CD1c-positive myeloid dendritic cell (primary cell): ENCODE measurements around the gene SHC3.
A peak's percentile ranks its signal among the peaks of the same experiment; 100 is the strongest.

Experiments used
- DNase-seq: peaks from one replicate; pipeline ENCODE4 v3.0.0-alpha.2; 2016; ENCODE audit errors: extremely low spot score

The SHC3 gene

DNA sequence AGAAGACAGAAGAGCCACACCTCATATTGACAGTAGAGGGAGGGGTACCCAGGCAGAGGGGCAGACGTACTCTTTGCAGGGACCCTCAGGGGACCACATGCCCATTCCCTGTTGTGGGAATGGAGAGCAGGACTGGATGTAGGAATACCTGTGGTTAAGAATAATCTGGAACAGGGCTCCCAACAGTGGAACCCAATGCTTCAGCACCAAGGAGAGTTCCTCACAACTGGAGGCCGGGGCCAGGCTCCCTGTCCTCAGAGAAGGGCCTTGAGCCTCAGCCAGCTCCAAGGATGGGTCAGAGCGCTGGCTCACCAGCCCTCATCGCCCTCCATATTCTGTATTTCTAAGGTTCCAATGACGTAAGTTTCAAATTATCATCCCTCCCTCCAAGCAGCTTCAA lies 7.4 kb upstream of the SHC3 start:
- no peak for DNase-seq

DNA sequence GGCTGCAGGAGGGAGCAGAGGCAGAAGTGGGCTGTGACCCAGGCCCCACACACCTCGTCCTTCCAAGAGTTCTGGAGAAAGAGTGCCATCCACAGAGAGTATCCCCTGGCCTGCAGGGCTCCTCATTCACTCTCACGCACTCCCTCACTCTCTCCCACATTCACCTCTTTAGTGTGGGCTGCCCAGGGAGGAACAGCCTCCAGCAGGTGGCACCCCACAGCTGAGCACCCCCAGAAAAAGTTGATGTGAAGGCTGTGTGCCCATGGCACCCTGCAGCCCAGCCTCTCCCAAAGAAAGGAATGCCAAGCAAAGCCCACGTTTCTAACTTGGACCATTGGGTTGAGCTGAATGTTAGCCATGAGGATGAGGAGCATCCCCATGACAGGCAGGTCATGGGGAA lies 4.5 kb upstream of the SHC3 start:
- no peak for DNase-seq

DNA sequence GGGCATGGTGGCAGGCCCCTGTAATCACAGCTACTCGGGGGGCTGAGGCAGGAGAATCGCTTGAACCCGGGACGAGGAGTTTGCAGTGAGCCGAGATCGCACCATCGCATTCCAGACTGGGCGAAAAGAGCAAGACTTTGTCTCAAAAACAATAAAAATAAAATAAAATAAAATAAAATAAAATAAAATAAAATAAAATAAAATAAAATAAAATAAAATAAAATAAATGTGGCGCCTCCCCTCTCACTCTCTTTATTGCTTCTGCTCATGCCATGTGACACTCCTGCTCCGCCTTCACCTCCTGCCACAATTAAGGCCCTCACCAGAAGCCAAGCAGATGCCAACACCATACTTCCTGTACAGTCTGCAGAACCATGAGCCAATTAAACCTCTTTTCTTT lies 3.8 kb upstream of the SHC3 start:
- no peak for DNase-seq

DNA sequence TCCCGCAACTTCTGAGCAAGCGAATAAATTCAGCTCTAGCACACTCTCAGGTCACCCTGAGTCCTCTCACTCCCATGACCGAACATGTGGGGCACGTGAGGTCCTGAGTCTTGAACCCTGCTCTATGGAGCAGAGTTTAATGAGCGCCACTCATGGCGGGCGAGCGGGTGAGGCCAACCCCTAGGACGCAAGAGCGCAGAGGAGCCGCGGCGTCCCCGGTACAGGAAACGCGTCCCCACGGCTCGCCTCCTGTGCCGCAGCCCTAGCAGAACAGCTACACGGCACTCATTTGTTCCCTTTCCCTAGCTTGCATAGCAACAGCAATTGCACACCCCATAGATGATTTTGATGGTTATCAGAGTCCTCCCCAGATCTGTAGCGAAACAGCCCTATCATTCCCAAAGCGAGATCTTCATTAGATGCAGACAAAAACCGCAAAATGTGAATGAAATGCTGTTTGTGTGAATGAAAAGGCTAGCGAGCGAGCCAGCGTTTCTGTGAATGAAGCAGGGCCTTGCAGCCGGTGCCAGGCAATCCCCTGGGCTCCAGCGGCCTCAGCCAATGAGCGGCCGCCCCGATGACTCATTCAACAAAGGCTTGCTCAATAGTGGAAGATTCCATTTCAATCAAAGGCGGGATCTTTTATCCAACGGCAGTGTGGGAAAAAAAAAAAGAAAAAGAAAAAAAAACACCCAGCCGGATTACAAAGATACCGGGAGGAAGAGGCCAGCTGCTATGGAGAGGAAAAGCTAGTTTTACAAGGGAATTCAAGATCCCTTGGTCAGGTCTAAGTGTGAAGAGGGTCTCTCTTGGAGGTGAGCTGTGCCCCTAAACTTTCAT lies 1.5 kb upstream of the SHC3 start:
- DNase-seq, result peak; percentile 51

DNA sequence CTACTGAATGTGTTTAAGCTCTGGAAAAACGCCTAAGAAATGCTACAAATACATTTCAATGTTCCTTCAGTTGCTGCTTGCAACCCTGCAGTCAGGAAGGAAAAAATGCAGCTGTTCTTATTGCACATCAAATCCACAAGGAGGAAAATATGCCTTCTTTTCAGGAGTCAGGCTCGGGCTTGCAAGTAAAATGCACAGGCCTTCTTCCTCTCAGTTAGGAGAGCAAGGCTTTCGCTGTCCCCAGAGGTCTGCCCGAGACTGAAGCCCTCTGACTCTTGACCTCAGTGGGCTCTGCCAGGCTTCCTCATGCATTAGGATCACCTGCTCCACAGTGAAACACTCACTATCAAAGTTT lies 899 bp upstream of the SHC3 start:
- no peak for DNase-seq

DNA sequence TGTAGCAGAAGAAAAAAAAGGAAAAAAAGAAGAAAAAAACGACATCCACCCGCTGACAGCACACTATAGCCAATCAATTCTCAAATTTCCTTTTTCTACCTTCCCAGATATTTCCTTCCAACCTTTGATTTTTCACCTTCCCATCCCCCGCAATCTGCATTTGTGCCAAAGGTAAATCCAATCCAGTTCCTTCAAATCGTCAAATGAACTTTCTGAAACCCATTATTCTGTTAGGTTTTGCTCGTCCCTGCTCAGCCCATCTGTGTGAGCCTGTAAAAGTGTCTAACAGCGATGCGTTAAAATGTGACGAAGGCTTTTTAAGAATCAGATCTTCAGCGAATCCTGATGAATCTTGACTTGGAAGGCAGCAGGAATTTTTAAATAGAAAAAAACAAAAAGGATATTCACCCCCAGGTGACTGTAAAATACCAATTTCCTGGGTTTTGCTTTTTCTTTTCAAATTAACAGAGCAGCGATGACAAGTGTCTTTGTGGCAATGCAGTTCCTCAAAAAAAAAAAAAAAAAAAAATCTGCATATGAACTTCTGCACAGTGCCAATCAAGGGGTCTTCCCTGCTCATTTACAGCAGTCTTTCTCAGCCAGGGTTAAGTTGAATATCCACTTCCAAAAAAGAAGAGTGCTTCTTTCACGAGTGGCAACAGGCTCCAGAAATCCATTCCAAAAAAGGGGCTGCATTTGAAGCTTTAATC lies 367 bp upstream of the SHC3 start:
- DNase-seq, result no peak

DNA sequence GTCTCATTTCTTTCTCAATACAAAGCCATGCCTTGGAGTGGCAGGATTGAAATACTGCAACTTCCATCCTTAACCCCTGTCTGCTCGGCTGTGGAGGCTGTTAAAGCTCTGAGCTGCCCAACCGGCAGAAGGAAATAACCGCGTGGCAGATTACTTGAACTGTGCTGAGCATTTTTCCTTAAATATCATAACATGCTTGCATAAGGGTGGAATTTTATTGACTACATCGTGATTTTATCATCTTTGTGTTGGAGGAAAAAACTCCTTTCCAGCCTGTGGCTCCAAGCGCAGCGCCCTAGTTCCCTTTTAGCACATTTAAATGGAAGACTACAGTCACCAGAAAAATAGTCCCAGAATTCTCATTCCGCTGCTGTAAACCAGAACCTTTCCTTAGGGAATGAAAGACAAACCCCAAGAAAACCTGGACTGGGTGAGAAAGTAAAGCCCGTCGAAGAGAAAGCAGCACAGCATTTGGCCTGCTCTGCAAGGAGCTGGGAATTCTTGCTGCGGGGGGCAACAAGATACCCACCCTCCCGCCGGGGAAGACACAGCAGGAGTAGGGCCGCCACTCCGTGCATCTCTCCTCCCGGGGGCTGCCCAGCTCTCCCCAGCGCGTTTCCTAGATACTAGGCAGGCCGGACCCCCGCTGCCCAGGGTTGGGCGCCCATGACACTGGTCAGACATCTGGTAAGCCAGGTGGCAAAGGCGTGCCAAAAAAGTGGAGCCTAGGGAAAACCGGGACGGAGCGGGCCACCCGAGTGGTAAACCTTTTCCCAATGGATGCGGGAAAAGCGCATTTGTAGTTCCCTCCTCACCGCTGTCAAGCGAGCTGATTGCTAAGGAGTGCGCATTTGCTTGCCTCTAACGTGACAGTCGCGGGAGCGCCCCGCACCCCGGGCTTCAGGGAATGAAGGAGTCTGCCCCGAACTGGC lies 1.3 kb downstream of the SHC3 start:
- DNase-seq, result no peak

DNA sequence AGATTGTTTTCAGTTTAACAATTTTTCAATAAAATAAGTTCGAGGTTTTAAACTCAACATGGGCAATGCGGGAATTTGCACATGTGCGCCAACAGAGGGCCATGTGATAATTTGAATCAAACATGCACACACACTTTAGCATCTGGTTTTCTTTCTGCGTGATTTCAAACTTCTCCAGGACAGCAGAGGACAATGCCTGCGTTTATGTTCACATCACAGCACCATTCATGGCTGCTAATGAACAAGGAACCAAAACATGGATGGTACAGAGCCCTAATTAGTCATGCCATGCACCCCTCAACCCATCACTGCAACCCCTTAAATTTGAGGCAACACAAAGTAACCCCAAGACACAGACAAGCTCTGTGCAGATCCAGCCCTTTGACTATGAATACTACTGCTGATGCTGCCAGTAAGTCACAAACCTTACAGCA lies 2.8 kb downstream of the SHC3 start:
- no peak for DNase-seq

DNA sequence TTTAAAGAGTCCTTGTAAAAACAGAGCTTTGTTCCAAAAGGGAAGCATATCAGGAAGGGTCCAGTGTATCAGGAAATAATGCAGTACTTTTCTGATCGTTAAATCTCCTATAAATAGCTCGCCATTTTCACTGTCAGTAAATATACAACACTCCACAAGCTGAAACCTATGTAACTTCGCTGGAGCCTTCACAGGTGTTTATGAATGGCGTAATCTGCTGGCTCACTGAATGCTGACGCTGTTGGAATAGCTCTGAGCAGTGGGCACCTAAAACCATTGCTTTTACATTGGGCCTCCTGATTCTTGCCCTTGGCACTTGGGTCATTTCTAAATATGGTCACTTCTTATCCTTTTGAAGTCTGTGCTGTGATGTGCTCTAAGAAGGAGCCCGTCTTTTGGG lies 4.3 kb downstream of the SHC3 start:
- no peak for DNase-seq

DNA sequence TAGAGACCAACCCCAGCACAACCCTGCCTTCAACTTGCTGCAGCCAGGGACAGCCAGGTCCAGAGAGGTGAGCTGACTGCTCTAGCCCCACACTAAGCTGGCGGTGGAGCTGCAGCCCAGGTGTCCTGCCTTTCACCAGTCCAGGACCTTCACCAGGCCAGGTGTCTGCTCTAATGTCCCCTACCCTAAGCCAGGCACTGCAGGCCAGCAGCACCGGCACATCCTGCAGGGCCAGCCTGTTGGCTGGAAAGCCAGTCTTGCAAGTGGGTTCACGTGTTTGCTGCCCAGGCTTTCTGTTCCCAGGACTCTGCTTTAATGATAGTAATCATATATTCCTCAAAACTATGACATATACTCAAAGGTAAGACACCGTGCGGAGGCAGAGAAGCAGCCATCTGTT lies 5.5 kb downstream of the SHC3 start:
- no peak for DNase-seq

DNA sequence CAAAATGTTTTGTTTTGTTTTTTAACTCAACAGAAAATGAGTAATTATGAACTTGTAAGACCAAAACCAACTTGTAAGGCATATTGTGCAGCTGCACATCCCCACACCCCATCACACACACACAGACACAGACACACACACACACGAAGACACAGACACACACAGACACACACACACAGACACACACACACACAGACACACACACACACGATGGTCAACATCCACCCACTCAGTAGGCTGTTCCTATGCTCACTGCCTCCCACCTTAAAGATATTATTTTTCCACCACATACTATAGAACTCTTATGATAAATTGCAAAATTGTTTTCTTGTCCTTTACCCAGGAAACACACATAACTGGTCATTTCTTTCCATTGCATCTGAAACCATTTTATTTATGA lies 6.2 kb downstream of the SHC3 start:
- DNase-seq, result no peak

DNA sequence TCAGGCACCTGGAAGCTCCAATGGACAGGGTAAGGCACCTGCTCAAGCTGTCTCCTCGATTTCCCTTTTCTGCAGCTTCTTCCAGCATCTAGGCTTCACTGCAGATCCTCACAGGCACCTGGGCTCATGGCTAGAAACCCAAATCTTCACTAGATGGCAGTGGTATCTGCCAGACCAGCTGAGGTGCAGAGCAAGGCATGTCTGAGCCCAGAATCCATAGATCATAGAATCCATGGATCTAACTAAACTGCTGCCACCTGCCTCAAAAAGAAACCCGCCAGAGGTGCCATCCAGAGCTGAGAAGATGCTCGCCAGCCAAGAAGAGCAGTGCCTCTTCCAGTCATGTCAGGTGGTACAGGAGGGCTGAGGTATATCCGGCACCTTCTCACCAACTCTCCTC lies 6.9 kb downstream of the SHC3 start:
- DNase-seq, result no peak

DNA sequence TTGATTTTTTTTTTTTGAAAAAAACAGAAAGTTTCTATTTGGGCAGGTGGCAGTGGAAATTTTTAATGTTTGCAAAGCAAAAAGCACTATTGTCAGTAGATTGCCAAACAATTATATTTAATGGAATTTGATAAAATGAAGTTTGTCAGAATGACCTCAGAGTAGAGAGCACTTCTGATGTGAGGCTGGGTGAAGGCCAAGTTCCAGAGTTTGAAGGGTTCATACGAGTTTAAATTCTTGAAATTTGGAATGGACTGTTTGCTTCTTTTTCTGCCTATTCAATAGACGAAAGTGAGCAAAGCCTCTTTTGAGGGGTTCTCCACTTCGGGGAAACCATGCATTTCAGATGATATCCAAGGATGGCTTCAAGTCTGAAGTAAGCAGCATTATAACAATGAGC lies 7.4 kb downstream of the SHC3 start:
- no peak for DNase-seq

DNA sequence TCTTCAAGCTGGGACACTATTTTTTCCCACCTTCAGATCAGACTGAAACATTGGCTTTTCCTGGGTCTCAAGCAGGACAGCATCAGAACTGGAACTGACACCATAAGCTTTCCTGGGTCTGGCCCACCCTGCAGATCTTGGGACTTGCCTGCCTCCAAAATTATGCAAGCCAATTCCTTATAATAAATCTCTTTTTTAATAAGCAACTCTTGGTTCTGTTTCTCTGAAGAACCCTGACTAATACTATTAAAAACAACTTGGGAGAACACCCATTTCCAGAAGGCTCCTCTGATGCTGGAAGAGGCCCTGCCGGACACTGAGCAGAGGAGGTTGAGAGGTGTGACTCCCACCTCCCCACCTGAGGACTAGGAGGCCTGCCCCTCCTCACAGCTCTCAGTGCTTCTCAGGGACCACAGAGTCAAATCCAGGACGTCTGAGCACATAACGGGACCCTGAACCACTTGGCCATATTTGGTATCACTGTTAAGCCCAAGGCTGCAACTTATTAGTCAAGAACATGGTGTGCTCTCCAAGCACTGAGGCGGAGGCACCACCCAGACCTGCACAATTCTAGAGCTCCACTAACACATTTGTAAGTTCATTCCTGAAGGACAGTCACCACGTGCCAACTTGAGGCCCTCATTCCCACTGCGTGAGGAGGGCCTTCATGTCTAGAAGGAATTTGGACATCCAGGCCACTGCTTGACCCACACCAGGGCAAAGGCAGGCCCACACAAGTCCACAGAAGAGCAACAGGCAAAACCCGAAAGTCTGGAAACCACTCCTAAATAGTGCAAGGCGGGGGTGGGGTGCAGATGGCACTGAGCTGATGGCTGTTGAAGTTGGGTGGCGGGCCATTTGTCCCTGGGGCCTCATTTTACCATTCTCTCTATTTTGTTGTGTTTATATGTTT lies 9.5 kb downstream of the SHC3 start:
- no peak for DNase-seq

DNA sequence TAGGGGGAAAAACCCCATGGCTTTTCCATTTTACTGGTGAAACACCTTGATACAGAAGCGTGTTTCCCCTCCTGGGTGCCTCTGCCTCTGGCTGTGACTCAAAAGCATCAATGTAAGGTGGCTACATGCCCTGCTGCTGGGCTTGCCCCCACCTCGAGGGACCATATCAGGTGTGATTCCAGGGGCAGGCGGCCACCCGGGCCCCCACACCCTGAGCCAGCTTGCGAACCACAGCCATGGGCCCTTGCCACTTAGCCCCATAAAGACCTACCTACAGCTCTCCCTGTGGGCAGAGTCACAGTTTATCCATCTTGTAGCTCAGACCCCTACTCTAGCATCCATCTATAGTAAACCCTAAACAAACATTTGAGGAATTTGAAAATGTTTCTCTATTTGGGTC lies 10.8 kb downstream of the SHC3 start:
- no peak for DNase-seq

DNA sequence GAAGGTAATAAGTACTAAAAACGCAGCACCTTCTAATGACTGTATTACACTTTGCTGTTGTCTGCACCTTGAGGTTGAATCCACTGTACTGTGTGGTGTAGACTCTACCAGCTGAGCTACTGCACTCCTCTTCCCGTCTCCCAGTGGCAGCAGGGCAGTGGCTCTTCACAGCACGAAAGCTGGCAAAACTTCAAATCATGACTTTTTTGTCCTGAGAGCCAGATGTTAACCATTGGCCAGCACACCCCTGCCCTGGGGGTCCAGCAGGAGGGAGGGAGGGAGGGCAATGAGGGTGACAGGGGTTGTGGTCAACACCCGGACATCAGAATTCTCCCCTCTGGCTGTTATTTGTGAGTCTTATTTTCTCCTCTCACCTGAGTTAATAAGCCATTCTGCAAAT lies 11.8 kb downstream of the SHC3 start:
- no peak for DNase-seq

DNA sequence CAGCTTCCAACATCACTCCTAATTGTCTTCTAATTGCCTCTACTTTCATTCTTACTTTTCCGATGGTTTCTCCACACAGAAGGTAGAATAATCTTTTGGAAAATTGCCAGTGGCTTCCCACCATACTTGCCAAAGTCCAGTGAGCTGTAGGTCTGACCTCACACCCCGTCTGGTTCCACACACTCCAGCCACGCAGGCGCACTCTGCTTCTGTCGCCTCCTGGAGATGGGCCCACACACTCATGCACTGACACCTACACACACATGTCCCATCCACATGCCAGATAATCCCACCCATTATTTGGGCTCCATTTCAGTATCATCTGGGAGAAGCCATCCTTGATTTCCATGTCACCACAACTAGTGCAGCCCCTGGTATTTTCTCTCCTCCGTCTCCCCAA lies 12.7 kb downstream of the SHC3 start:
- no peak for DNase-seq

DNA sequence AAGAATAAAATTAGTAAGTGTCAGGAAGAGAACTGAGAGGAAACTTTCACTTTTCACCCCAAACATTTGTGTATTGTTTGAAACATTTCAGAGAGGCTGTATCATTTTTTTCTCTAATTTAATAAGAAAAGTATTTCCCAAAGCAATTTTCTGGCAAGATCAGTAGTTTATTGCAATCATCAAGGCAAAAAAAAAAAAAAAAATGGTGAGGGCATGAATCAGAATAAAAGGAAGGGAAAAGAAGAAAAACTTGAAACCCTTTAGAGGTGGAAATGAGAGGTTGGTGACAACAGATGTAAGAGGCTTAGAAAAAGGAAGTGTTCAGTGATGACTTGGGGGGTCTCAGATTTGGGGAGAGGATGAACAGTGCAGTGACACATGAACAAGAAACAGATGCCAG lies 13.3 kb downstream of the SHC3 start:
- DNase-seq, result no peak

DNA sequence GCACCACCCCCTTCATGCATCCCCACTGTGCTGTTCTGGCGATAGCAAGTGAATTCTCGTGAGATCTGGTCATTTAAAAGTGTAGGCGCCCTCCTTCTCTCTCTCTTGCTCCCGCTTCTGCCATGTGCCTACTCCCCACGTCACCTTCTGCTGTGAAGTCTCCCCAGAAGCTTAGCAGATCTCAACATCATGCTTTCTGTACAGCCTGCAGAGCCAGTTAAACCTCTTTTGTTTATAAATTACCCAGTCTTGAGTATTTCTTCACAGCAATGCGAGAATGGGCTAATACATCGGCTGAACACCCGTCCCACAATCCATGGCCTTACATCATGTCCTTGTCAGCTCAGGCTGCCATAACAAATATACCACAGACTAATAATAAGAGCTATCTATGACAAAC lies 17.4 kb downstream of the SHC3 start:
- DNase-seq, result no peak

DNA sequence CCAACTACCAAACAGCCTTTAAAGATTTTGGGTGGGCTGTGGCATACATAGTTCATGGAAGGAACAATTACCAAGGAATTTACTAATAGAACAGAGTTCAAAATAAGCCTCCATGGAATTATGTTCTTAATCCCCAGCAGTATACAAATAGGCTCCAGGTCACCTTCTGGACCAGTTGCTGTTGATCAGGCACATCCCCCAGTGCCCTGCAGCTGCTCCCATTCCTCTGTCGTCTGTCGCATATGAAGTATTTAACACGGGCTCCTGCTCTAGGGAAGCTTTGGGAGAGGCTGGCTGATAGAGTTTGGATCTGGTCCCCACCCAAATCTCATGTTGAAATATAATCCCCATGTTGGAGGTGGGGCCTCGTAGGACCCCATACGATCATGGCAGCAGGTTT lies 17.8 kb downstream of the SHC3 start:
- no peak for DNase-seq

DNA sequence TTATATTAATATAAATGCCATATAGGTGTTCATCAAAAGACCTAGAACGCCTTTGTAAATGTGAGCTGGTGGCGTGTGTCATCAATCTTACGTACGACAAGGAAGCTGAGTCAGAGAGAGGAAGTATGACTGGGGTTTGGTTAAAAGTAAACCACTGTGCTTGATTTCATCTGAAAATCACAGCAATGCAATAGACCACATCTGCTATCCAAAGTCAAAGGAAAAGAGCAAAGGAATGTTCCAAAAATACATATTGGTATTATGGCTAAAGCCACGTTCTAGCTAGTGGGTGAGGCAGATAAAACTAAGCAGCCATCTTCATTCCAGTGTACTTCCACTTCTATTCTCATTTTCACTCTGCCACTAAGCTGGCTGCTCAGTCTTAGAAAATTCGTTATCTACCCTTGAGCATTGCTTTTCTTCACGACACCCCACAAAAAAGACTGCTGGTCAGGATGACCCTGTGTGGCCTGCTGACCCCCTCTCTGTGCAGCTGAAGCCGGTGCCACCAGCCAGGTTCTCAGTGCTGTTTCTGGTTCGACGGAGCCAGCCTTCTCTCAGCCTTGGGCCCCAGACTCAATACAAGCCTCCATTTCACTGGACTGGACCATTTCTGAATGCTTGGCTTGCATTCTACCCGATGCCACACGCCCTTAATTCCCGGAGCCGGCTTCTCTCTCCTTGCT lies 23.8 kb downstream of the SHC3 start:
- DNase-seq, result peak; percentile 76
